ENCODE results near the gene GPC6.

GPC6 gene

DNA sequence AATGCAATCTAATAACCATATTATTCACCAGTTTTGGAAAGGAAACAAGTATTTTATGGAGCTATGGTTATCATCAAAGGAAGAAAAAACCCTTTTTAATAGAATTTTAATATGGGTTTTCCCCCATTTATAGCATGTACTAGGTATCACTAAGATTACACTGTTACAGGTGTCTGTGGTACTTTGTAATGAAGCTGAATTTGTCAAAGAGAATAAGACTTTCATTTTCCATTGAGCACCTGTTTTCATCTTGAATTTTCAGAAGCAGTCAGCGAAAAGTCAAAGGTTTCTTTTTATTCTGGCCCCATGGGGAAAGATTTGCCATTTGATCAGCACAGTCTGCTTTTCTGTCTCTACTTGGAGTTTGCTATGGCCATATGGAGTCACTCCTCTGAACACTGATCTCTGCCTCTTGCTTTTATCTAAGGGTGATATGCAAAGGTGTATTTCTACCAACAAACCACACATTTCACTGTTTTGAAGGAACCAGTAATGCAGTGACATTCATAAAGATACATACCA, 662.9 kb downstream of the GPC6 start:
- DNase-seq (ENCODE audit: insufficient read length): no peak
- TF ChIP-seq POLR2A (IDR thresholded peaks at IDR 0.05; ENCODE audit: low read depth, low read length): no peak
- TF ChIP-seq TAF1 (IDR thresholded peaks at IDR 0.05; ENCODE audit: borderline replicate concordance, low read depth, low read length): no peak
- TF ChIP-seq POLR2AphosphoS5 (IDR thresholded peaks at IDR 0.05; ENCODE audit: low read depth, low read length): no peak
- FAIRE-seq: no peak

- DNase-seq (ENCODE audit: insufficient read length): no peak
- TF ChIP-seq TAF1 (IDR thresholded peaks at IDR 0.05; ENCODE audit: borderline replicate concordance, low read depth, low read length): no peak
- FAIRE-seq: no peak
Observed at GRCh38 chr13:93899981-93900380, 673.4 kb downstream of the GPC6 start.

- TF ChIP-seq POLR2A (IDR thresholded peaks at IDR 0.05; ENCODE audit: low read depth, low read length) (no peak), POLR2AphosphoS5 (IDR thresholded peaks at IDR 0.05; ENCODE audit: low read depth, low read length) (no peak), TAF1 (IDR thresholded peaks at IDR 0.05; ENCODE audit: borderline replicate concordance, low read depth, low read length) (no peak)
- FAIRE-seq: no peak
- no peak for DNase-seq (ENCODE audit: insufficient read length)
Observed at GRCh38 chr13:93900731-93901130, 674.1 kb downstream of the GPC6 start.

DNA sequence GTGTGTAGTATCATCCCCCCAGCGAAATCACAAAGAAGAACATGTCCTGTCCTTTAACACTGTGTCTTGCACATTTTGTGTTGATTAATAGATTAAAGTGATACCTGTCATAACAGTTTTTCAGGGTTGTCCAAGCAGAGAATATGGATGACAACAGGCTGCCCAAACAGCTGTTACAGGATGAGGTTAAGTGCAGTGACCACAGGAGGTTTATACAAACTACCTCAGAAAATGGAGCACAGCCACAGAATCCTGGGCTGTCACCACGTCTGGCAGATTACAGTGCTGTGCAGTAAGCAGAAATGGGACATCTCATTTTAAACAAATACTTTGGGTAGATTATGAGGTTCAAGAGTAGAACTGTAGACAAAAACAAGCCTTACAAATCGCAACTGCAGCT, 677.3 kb downstream of the GPC6 start:
- TF ChIP-seq POLR2A (IDR thresholded peaks at IDR 0.05; ENCODE audit: low read depth, low read length): no peak
- TF ChIP-seq POLR2AphosphoS5 (IDR thresholded peaks at IDR 0.05; ENCODE audit: low read depth, low read length): no peak
- no peak for TF ChIP-seq TAF1 (IDR thresholded peaks at IDR 0.05; ENCODE audit: borderline replicate concordance, low read depth, low read length)
- DNase-seq (ENCODE audit: insufficient read length): no peak
- FAIRE-seq: no peak

DNA sequence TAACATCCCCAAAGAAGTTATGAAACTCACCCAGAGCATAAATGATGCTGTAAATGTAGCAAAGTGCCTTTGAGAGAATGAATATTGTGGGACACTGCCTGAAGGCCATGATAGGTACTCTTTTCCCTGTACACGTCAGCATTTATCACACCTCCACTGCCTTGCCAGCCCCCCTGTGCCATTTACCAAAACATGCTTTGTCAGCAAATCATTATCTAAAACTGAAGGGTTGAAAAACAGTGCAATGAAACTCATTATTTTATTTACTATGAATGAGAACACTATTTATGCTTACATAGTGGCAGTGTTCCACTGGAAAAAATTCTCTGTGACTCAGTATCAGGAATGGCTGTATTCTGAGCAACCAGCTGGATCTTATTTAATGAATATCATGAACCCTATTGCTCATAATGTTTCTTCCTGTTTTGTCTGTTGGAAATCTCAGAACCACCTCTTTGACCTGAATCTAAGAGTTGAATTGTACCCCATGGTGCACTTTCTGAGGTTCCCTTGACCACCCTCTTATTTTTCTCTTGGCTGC, 688.7 kb downstream of the GPC6 start:
- TF ChIP-seq POLR2AphosphoS5 (IDR thresholded peaks at IDR 0.05; ENCODE audit: low read depth, low read length): no peak
- no peak for TF ChIP-seq TAF1 (IDR thresholded peaks at IDR 0.05; ENCODE audit: borderline replicate concordance, low read depth, low read length)
- TF ChIP-seq POLR2A (IDR thresholded peaks at IDR 0.05; ENCODE audit: low read depth, low read length): no peak
- FAIRE-seq: no peak
- DNase-seq (ENCODE audit: insufficient read length): no peak

- FAIRE-seq (no peak), DNase-seq (ENCODE audit: insufficient read length) (no peak)
- no peak for TF ChIP-seq TAF1 (IDR thresholded peaks at IDR 0.05; ENCODE audit: borderline replicate concordance, low read depth, low read length)
- TF ChIP-seq POLR2A (IDR thresholded peaks at IDR 0.05; ENCODE audit: low read depth, low read length): no peak
- no peak for TF ChIP-seq POLR2AphosphoS5 (IDR thresholded peaks at IDR 0.05; ENCODE audit: low read depth, low read length)
Observed at GRCh38 chr13:93922063-93922855, 695.7 kb downstream of the GPC6 start.

GRCh38 chr13:93925990-93926389, 699.4 kb downstream of the GPC6 start:
- TF ChIP-seq POLR2AphosphoS5 (IDR thresholded peaks at IDR 0.05; ENCODE audit: low read depth, low read length) (no peak), TAF1 (IDR thresholded peaks at IDR 0.05; ENCODE audit: borderline replicate concordance, low read depth, low read length) (no peak), POLR2A (IDR thresholded peaks at IDR 0.05; ENCODE audit: low read depth, low read length) (no peak)
- FAIRE-seq (no peak), DNase-seq (ENCODE audit: insufficient read length) (no peak)

DNA sequence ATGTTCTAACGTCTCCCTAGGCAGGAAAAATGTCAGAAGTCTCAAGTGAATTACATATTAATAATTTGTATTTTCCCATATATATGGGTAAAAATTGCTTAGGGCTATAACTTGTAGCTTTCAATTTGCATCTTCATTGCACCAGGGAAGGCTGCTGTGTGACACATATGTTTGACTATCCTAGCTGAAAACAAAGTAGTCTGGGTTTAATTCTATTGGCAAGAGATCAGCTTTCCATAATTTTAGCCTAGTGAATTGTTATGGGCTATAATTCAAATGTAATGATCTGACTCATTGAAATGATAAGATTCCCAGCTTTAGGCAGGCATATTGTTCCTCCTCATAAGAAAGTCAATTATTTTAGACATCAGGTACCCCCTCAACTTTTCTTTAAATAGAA, 699.8 kb downstream of the GPC6 start:
- DNase-seq (ENCODE audit: insufficient read length) (no peak), FAIRE-seq (no peak)
- TF ChIP-seq POLR2A (IDR thresholded peaks at IDR 0.05; ENCODE audit: low read depth, low read length) (no peak), POLR2AphosphoS5 (IDR thresholded peaks at IDR 0.05; ENCODE audit: low read depth, low read length) (no peak)

DNA sequence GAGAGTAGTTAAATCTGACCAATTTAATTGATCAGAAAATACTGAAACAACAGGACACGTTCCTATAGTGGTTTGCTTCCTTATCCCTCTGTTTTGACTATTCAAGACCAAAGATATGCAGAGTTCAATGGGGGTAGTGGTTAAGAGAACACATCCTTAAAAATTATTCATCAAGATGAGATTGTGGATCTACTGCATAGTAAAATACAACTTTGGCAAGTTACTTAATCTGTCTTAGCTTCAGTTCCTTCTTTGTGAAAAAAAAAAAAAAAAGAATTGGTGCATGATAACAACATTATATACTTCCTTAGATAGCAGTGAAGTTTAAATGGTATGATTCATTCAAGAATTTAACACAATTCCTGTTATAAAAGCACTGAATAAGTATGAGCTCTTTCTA, 700.8 kb downstream of the GPC6 start:
- no peak for FAIRE-seq
- no peak for DNase-seq (ENCODE audit: insufficient read length)
- TF ChIP-seq TAF1 (IDR thresholded peaks at IDR 0.05; ENCODE audit: borderline replicate concordance, low read depth, low read length) (no peak), POLR2AphosphoS5 (IDR thresholded peaks at IDR 0.05; ENCODE audit: low read depth, low read length) (no peak), POLR2A (IDR thresholded peaks at IDR 0.05; ENCODE audit: low read depth, low read length) (no peak)

DNA sequence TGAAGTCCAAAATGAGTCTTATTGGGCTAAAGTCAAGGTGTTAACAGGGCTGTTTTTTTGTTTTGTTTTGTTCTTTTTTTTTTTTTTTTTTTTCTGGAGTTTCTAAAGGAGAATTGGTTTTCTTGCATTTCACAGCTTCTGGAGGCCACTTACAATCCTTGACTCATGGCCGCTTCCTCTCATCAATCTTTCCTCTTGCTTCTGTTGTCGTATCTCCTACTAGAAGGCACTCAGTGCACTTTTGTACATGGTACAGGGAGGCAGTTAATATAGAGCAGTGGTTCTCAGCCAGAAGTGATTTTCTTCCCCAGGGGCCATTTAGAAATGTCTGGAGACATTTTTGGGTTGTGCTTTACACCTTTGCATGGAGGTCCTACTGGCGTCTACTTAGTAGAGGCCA, 706.3 kb downstream of the GPC6 start:
- DNase-seq (ENCODE audit: insufficient read length) (no peak), FAIRE-seq (no peak)
- TF ChIP-seq POLR2A (IDR thresholded peaks at IDR 0.05; ENCODE audit: low read depth, low read length): no peak
- TF ChIP-seq POLR2AphosphoS5 (IDR thresholded peaks at IDR 0.05; ENCODE audit: low read depth, low read length): no peak
- TF ChIP-seq TAF1 (IDR thresholded peaks at IDR 0.05; ENCODE audit: borderline replicate concordance, low read depth, low read length): no peak

- no peak for TF ChIP-seq TAF1 (IDR thresholded peaks at IDR 0.05; ENCODE audit: borderline replicate concordance, low read depth, low read length)
- DNase-seq (ENCODE audit: insufficient read length): no peak
- FAIRE-seq: no peak
Observed at GRCh38 chr13:93936901-93937300, 710.3 kb downstream of the GPC6 start.

DNA sequence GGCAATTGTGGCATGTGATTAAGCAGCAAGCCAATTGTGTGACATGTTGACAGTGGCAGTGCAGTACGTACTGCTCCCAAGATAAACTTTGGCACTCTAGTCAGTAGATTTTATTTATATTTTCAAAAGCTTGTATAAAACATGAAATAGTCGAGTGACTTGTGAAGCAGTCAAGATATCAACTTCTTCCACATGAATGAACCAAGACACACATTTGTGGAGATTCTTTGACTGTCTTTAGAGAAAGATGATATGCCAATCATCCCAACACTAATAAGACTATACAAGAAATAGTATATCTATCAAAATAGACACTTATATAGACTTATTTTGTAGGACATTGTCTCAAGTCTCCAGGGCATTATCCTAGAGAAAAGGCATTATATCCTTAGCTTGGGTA, 714.8 kb downstream of the GPC6 start:
- TF ChIP-seq POLR2A (IDR thresholded peaks at IDR 0.05; ENCODE audit: low read depth, low read length) (no peak), TAF1 (IDR thresholded peaks at IDR 0.05; ENCODE audit: borderline replicate concordance, low read depth, low read length) (no peak), POLR2AphosphoS5 (IDR thresholded peaks at IDR 0.05; ENCODE audit: low read depth, low read length) (no peak)
- FAIRE-seq: no peak
- no peak for DNase-seq (ENCODE audit: insufficient read length)
